ENCODE results near the gene VARS2.

The VARS2 gene

DNA sequence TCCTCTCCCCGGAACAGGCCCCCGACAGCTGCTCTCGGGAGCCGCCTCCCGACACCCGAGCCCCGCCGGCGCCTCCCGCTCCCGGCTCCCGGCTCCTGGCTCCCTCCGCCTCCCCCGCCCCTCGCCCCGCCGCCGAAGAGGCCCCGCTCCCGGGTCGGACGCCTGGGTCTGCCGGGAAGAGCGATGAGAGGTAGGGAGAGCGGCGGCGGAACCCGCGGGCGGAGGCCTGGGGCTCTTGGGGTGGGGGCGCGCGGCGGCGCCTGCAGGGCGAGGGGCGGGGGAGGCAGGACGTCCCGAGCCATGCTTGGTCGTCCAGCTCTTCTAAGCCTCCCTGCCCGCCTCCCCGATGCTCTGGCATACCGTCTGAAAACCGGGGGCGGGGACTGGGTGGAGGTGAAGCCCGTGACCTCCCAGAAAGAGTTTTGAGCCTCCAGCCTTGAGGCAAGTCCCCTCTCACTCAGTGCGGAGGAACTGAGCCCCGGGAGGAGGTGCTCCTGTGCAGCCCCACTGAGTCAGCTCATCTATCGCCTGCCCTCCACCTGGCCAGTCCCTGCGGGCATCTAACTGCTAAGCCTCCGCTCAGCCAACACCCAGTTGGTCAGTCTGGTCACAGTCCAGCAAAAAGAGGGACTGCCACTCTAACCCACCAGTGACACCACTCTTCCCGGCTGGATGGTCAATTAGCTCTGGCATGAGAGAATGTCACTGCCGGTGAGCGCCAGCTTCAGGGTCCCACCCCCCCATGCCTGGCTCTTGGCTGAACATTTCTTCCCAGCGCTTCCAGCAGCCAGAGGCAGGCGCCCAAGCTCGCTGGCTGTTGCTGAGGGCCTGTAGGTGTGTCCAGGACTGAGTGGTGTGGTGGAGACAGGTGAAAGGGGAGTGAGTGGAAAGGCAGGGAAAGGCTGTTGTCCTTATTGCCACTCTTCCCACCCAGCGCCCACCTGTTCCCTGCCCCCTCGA lies 29.2 kb upstream of the VARS2 start:
- DNase-seq, result no peak

DNA sequence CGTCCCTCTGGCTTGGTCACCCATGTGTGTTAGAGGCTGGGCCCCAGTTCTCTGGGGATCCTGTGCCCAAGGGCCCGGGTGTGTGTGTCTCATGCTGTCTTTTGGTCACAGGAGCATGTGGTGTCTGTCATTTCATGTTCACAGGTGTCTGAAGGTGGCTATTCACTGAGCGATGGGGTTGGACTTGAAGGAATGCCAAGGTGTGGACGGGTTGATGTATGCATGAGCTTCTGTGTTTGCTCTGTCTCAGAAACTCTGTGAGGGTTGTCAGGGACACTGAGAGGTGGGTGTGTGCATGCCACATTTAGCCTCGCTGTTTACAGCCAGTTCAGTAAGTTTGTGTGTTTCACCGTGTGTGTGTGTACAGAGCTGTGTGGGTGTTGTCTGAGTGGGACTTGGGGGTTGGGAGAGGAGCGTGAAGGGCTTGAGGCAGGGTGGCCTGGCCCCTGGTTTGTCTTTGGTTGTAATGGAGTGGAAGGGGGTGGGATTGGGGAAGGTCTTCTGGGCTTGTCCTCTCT lies 28.5 kb upstream of the VARS2 start:
- DNase-seq, result no peak

DNA sequence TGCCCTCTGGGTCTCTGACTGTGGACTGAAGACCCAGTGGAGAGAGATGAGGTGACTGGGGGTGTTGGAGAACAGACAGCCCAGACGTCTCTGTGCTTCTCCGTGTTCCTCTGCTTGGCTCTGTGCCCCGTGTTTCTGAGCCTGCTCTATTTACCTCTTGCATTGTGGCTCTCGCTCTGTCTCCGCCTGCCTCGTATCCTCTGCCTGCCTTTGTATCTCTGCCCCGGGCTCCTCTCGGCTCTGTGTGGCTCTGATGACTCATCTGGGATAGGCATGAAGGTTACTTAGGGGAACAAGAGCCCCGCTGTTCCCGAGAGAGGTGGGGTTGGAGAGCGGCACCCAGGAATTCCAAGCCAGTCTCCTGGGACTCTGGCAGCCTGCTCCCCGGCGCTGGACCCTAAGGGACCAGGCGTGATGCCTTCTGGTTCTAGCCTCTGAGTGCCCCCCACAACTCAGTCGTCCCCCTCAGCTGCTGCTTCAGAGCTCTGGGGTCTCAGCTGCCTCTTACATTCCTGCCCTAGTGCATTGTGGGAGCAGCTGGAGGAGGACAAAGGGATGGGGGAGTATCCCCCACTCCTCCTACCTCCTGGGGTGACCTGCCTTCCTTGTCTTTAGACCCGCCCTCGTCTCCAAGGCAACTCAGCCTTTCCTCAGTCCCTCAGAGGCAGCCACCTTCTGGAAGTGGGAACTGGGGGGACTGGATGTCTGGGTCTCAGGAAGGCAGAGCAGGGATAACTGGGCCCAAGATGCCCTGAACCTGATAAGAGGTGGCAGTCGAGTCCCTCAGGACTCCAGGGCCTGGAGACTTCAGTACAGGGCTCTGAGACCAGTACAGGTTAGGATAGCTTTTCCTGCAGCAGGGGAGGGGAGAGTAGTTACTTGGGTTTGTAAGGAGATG lies 27.8 kb upstream of the VARS2 start:
- no peak for DNase-seq

DNA sequence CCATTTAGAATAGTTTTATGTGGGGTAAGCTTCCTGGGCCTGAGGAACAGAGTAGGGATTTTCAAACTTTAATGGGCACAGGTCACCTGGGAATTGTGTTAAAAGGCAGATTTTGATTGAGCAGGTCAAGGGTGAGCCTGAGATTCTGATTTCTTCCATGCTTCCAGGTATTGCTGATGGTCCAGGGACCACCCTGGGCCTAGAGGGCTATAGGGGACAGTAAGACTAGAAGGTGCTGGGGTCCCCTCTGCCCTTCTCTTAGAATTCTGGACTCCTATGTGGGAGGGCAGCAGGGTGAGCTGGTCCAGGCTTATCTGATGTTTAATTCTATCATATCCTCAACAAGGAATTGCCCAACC lies 27.2 kb upstream of the VARS2 start:
- no peak for DNase-seq

DNA sequence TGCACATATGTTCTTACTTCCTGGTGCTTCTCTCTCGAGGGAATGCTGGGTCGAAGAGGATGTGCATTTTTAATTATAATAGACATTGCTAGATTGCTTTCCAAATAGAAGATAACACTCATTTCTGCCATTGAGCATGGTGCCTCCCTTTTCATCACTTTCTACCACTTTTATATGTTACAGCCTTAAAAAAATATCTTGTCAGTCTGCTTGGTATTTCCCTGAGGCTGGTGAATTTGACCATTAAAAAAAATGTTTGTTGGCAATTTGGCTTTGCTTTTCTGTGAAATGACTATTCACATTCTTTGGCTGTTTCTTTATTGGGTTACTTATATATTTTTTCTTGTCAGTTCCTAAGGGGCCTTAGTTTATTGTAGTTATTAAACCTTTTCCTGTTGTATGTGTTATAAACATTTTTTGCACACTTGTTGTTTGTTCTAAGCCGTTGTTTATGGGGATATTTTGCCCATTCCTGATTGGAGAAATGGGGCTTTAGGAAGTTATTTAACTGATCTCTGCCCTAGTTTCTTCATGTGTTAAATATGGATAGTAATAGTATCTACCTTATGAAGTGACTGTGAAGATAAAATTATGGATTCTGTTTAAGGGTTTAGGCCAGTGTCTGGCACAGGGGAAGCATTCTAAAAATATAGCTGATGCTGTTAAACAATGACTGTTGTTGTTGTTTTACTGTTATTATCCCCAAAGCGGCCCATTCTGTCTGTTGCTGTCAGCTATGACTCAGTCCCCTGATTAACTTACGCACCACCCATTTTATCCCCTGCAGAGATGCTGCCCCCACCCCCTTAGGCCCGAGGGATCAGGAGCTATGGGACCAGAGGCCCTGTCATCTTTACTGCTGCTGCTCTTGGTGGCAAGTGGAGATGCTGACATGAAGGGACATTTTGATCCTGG lies 25.9 kb upstream of the VARS2 start:
- no peak for DNase-seq

DNA sequence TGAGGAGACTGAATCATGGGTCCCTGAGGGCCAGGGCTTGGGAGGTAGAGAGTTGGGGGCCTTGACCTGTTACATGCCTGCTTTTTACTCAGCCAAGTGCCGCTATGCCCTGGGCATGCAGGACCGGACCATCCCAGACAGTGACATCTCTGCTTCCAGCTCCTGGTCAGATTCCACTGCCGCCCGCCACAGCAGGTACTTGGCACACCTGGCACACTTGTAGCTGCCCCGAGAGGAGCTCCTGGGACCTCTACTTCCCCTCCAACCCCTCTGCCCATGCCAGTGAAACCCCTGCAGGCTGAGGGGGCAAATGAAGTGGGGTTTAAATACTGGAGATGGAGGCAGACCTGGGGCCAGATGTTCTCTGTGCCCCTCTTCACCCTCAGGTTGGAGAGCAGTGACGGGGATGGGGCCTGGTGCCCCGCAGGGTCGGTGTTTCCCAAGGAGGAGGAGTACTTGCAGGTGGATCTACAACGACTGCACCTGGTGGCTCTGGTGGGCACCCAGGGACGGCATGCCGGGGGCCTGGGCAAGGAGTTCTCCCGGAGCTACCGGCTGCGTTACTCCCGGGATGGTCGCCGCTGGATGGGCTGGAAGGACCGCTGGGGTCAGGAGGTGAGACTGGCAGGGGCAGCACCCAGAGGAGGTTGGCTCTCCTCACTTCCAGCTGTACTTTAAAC lies 25.1 kb upstream of the VARS2 start:
- no peak for DNase-seq

DNA sequence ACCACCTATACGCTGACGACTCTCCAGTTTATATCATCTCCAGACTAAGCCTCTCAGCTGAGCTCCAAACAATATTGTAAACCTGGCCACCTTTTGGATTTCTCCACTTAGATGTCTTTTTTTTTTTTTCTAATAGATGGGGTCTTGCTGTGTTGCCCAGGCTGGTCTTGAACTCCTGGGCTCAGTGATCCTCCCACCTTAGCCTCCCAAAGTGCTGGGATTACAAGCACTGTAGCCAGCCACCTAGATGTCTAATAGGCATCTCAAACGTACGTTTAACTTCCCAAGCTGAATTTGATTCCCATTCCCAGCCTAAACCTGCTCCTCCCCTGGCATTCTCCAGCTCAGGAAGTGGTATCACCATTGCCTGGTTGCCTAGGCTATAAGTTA lies 24.5 kb upstream of the VARS2 start:
- no peak for DNase-seq

DNA sequence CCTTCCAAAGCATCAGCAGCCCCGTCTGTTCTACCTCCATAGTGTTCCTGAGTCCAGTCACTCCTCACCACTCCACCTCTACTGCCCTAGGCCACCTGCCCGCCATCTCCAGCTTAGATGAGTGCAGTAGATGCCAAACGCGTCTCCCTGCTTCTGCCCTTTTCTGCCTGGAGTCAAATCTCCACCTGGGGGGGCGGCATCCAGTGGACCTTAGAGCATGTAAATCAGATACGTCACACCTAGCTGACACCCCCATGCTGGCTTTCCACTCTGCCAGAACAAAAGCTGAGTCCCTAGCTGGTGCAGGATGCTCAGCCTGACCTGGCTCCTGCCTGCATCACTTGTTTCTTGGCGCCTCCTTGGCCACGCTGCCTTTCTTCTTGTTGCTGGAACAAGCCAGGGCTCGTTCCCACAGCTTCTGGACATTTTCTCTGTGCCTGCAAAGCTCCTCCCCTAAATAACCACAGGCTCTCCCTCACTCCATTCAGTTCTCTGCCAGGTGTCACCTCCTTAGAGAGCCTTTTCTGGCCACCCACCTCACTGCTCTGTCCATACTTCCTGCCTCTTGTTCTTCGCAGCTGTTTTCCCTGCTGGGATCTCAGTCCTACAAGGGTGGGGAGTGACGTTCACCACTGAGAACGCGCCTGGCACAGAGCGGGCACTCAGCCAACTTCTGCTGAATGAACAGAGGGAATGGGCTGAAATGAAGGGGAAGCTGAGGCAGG lies 24.0 kb upstream of the VARS2 start:
- no peak for DNase-seq

DNA sequence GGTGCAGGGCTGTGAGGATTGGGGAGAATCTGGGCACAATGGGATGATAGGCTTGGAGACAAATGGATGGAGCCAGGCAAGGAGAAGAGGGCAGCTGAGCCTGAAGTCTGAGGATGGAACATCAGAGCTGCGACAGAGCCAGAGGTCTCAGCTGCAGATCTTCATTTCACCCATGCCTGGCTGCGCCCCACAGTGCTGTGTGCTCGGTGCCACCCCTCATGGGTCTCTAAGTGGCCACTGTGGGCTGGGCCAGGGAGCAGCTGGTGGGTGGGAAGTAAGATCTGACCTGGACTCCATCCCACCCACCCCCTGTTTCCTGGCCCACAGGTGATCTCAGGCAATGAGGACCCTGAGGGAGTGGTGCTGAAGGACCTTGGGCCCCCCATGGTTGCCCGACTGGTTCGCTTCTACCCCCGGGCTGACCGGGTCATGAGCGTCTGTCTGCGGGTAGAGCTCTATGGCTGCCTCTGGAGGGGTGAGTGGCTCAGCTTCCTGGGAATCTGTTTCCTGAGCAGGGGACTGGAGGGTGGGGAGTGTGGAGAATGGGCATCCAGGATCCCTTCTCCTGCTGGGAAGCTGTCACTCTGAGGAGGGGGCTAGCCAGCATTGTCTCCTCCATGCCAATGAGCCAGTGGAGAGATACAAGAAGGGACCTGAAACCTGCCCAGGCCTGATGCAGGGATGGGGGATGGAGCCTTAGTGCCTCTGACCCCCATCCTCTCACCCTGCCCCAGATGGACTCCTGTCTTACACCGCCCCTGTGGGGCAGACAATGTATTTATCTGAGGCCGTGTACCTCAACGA lies 23.2 kb upstream of the VARS2 start:
- no peak for DNase-seq

DNA sequence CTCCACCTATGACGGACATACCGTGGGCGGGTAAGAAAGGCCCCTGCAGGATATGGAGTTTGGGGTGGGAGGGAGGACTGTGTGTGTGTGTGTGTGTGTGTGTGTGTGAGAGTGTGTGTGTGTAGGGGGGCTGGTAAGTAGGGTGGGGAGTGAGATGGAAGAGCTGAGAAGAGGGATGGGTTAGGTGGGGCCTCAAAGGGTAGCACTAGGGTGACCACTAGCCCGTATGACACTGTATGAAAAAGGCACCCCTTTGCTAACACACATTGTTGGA lies 22.7 kb upstream of the VARS2 start:
- no peak for DNase-seq

DNA sequence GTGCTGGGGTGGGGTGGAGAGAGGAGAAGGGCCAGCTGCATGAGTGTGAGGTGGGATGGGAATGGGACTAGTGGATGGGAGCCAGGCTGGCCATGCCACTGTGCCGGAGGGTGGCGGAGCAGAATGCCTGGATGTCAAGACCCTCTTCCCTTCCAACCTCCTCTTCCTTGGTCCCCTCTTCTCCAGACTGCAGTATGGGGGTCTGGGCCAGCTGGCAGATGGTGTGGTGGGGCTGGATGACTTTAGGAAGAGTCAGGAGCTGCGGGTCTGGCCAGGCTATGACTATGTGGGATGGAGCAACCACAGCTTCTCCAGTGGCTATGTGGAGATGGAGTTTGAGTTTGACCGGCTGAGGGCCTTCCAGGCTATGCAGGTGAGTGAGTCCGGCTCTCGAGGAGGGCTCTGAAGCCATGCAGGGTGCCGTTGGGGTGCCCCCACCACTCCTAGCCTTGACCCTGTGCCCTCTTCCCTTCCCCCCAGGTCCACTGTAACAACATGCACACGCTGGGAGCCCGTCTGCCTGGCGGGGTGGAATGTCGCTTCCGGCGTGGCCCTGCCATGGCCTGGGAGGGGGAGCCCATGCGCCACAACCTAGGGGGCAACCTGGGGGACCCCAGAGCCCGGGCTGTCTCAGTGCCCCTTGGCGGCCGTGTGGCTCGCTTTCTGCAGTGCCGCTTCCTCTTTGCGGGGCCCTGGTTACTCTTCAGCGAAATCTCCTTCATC lies 22.1 kb upstream of the VARS2 start:
- DNase-seq, result no peak

DNA sequence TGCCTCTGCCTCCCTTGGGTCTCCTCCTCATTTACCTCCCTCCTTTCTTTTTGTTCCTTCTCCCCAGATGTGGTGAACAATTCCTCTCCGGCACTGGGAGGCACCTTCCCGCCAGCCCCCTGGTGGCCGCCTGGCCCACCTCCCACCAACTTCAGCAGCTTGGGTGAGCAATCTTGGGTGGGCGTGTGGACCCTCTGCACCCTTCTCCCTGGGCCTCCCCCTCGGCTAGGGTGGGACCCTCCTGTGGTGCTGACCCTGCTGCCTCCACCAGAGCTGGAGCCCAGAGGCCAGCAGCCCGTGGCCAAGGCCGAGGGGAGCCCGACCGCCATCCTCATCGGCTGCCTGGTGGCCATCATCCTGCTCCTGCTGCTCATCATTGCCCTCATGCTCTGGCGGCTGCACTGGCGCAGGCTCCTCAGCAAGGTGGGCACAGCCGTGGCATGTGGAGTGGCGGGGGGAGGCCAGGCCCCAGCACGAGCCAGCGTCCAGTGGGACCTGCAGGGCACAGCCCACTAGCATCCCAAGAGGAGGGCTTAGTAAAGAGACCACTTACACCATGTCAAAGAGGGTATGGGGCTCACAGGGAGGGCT lies 20.9 kb upstream of the VARS2 start:
- no peak for DNase-seq

DNA sequence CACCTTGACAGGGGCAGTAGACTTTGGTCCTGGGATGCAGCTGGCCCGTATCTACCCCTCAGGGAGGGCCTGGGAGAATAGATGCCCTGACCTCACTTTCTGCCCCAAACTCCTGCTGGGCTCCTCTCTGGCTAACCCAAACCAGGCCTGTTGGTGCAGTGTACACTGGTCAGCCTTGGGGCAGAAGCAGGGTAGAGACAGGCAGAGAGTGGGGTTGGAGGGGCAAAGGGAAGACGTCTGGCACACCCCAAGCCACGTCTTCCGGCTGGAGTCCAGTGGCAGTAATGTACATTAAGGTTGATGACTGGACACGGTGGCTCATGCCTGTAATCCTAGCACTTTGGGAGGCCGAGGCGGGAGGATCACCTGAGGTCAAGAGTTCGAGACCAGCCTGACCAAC lies 20.4 kb upstream of the VARS2 start:
- no peak for DNase-seq

DNA sequence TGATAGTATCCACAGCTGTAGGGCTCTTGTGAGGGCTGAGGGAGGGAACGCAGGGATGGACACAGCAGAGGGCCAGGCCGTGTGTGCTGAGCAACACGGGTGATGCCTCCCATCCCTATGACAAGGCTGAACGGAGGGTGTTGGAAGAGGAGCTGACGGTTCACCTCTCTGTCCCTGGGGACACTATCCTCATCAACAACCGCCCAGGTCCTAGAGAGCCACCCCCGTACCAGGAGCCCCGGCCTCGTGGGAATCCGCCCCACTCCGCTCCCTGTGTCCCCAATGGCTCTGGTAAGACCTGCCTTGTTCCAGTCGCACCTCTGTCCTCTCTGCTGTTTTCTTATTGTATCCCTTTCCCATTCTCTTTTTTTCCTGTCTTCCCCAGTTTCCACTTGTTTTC lies 19.7 kb upstream of the VARS2 start:
- DNase-seq, result no peak

DNA sequence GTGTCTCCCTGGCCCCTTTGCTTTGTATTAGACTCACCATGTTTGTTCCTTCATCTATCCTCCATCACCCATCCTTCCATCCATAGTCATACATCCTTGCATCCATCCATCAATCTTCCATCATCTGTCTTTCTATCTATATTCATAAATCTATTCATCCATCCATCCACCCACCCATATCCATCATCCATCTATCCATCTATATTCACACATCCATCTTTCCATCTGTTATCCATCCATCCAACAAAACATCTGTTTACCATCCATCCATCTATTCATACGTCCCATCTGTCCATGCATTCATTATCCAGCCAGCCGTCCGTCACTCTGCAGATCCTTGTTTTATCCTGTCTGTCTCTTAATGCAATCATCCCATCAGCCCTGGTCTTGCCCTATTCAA lies 19.1 kb upstream of the VARS2 start:
- no peak for DNase-seq

DNA sequence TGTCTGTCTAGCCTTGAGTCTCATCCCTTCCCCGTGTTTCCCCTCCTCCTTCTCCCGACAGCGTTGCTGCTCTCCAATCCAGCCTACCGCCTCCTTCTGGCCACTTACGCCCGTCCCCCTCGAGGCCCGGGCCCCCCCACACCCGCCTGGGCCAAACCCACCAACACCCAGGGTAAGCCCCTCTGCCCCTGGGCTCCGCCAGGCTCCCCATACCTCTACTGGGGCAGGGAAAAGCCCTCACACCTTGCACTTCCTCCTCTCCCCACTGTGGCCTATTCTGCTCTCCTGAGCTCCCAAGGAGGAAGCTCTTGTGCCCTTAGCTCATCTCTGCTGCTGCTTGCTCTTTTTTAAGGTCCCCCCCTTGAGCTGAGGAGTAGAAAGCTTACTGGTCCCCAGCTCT lies 18.7 kb upstream of the VARS2 start:
- DNase-seq, result no peak

DNA sequence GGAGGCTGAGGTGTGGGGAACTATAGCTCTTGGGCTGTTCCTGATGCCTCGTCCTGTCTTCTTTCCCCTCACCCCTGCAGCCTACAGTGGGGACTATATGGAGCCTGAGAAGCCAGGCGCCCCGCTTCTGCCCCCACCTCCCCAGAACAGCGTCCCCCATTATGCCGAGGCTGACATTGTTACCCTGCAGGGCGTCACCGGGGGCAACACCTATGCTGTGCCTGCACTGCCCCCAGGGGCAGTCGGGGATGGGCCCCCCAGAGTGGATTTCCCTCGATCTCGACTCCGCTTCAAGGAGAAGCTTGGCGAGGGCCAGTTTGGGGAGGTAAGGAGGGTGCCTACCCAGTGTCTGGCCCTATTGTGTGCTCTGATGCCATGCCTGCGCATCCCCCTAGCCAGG lies 17.5 kb upstream of the VARS2 start:
- no peak for DNase-seq

DNA sequence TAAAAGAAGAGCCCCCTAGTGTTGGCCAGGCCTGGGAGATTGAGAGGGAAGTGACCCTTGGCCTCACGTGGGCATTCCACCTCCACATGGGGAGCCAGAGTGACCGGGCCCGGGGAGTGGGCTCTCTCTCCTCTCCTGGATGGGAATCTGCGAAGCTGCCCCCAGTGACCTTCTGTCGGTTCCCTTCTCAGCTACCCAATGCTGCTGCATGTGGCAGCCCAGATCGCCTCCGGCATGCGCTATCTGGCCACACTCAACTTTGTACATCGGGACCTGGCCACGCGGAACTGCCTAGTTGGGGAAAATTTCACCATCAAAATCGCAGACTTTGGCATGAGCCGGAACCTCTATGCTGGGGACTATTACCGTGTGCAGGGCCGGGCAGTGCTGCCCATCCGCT lies 16.2 kb upstream of the VARS2 start:
- no peak for DNase-seq

DNA sequence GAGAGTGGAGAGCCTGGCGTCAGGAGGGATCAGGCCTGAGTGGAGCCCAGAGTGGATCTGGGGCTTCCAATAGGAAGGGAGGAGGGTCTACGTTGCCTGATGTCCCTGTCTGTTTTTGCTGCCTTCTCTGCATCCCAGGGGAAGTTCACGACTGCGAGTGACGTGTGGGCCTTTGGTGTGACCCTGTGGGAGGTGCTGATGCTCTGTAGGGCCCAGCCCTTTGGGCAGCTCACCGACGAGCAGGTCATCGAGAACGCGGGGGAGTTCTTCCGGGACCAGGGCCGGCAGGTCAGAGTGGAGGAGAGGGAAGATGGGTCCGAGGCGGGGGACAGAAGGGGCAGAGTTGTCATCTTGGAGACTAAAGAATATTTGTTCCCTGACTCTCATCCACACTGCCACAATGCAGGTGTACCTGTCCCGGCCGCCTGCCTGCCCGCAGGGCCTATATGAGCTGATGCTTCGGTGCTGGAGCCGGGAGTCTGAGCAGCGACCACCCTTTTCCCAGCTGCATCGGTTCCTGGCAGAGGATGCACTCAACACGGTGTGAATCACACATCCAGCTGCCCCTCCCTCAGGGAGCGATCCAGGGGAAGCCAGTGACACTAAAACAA lies 15.2 kb upstream of the VARS2 start:
- no peak for DNase-seq

Data from central memory CD4-positive, alpha-beta T cell (primary cell).